CD14-positive monocyte (primary cell): ENCODE data around the gene FAM120A. TPM values are rescaled to one million over a fixed set of nuclear protein-coding genes. Genes with fewer than 3 reads are reported as not detected.

Experiments used
- DNase-seq, 3 donors: peaks; one replicate each; pipeline ENCODE4 v3.0.0-alpha.2; 2011 to 2022
- H2AFZ ChIP-seq: 2 replicates; pipeline ENCODE4 v1.6.0; 2012; ENCODE audit warnings: mild to moderate bottlenecking, low read depth, low read length, inconsistent platforms; ENCODE audit not compliant: insufficient read depth, poor library complexity, severe bottlenecking
- H3K27ac ChIP-seq, 2 donors: 1 replicate in 1 of 2; 2 replicates in 1 of 2; pipeline ENCODE4 v1.5.1; 2012 to 2013; ENCODE audit warnings: low read length in 2 of 2, control low read depth in 1 of 2, inconsistent platforms in 1 of 2, low read depth in 1 of 2, mild to moderate bottlenecking in 1 of 2
- H3K27me3 ChIP-seq, 2 donors: one replicate each; pipeline versions ENCODE4 v1.6.0 to v1.6.1; 2011 to 2013; ENCODE audit warnings: low read length in 2 of 2; ENCODE audit not compliant: control insufficient read depth in 2 of 2, insufficient read depth in 2 of 2
- H3K36me3 ChIP-seq, 2 donors: replicated peaks in 1 of 2; 1 replicate in 1 of 2; 2 replicates in 1 of 2; pipeline versions ENCODE4 v1.5.1 to v1.6.1; 2012 to 2013; ENCODE audit warnings: low read length in 2 of 2, control low read depth in 1 of 2, inconsistent platforms in 1 of 2, mild to moderate bottlenecking in 1 of 2; ENCODE audit not compliant: insufficient read depth in 2 of 2, control insufficient read depth in 1 of 2
- H3K4me1 ChIP-seq, 2 donors: 1 replicate in 1 of 2; 2 replicates in 1 of 2; pipeline versions ENCODE4 v1.5.1 to v1.6.1; 2012 to 2013; ENCODE audit warnings: low read length in 2 of 2, control low read depth in 1 of 2, inconsistent platforms in 1 of 2, mild to moderate bottlenecking in 1 of 2, moderate library complexity in 1 of 2; ENCODE audit not compliant: insufficient read depth in 2 of 2, control insufficient read depth in 1 of 2
- H3K4me2 ChIP-seq: replicated peaks from 2 replicates; pipeline ENCODE3; 2012; ENCODE audit warnings: low read length, moderate library complexity, mild to moderate bottlenecking; ENCODE audit not compliant: poor library complexity, severe bottlenecking; ENCODE audit errors: extremely low read depth
- H3K4me3 ChIP-seq, 3 experiments: fragments of 200-600 bp in 1 of 3; sonication (generic) in 1 of 3; replicated peaks in 1 of 3; 1 replicate in 2 of 3; 2 replicates in 1 of 3; pipeline ENCODE4 v1.5.1; 2011 to 2013; ENCODE audit warnings: low read length in 3 of 3, mild to moderate bottlenecking in 3 of 3, control low read depth in 2 of 3, low read depth in 2 of 3, inconsistent platforms in 1 of 3, moderate library complexity in 1 of 3
- H3K79me2 ChIP-seq: 2 replicates; pipeline ENCODE4 v1.6.0; 2012; ENCODE audit warnings: mild to moderate bottlenecking, control low read depth, inconsistent platforms, low read length, moderate library complexity; ENCODE audit not compliant: insufficient read depth
- H3K9ac ChIP-seq: 2 replicates; pipeline ENCODE4 v1.6.0; 2017; ENCODE audit warnings: low read length, mild to moderate bottlenecking; ENCODE audit not compliant: insufficient read depth, poor library complexity, severe bottlenecking
- H3K9me3 ChIP-seq, 2 donors: replicated peaks in 1 of 2; 1 replicate in 1 of 2; 2 replicates in 1 of 2; pipeline versions ENCODE4 v1.5.1 to v1.6.1; 2012 to 2013; ENCODE audit warnings: low read length in 2 of 2, control low read depth in 1 of 2; ENCODE audit not compliant: control insufficient read depth in 1 of 2, insufficient read depth in 1 of 2
- H4K20me1 ChIP-seq: 2 replicates; pipeline ENCODE4 v1.6.0; 2012; ENCODE audit warnings: mild to moderate bottlenecking, low read length, control low read depth, moderate library complexity; ENCODE audit not compliant: insufficient read depth
- H3K27ac Mint-ChIP-seq, 7 donors: one replicate each; pipeline ENCODE4 v1.8.0; 2020; ENCODE audit warnings: mild to moderate bottlenecking in 7 of 7, mixed read lengths in 7 of 7, moderate library complexity in 6 of 7, inconsistent platforms in 2 of 7
- H3K27me3 Mint-ChIP-seq, 3 donors: one replicate each; pipeline ENCODE4 v1.8.0; 2021 to 2022; ENCODE audit warnings: low read depth in 3 of 3, mild to moderate bottlenecking in 3 of 3, mixed read lengths in 3 of 3, moderate library complexity in 3 of 3, inconsistent platforms in 1 of 3
- H3K36me3 Mint-ChIP-seq, 2 donors: one replicate each; pipeline ENCODE4 v1.8.0; 2020; ENCODE audit warnings: mixed read lengths in 2 of 2, inconsistent platforms in 1 of 2, mild to moderate bottlenecking in 1 of 2
- H3K4me1 Mint-ChIP-seq: one replicate; pipeline ENCODE4 v1.8.0; 2020; ENCODE audit warnings: mild to moderate bottlenecking, mixed read lengths
- H3K4me3 Mint-ChIP-seq, 2 donors: one replicate each; pipeline ENCODE4 v1.8.0; 2020; ENCODE audit warnings: mild to moderate bottlenecking in 2 of 2, mixed read lengths in 2 of 2, moderate library complexity in 1 of 2
- H3K9me3 Mint-ChIP-seq, 7 donors: one replicate each; pipeline ENCODE4 v1.8.0; 2020 to 2022; ENCODE audit warnings: mixed read lengths in 7 of 7, mild to moderate bottlenecking in 6 of 7, moderate library complexity in 6 of 7, inconsistent platforms in 2 of 7
- WGBS: methylation state at CpG from one replicate; pipeline ENCODE4 v1.1.5; 2013; ENCODE audit warnings: missing lambda C conversion rate; ENCODE audit not compliant: insufficient coverage; 5-methylcytosine and 5-hydroxymethylcytosine counted together
- intact Hi-C, 2 donors: fragments of 100-400 bp; cut with micrococcal nuclease; formaldehyde crosslinking; loops; one replicate each; pipeline versions ENCODE4 v1.15.0 to v1.15.1; 2023
- polyA plus RNA-seq, 3 donors: library from polyadenylated mRNA; depleted of rRNA in 1 of 3; unstranded in 2 of 3; stranded (reverse) in 1 of 3; fragments of 300-500 nt in 2 of 3; fragments of >200 nt in 1 of 3; fragmentation: Illumina TruSeq in 2 of 3; gene quantifications; 1 replicate in 2 of 3; 2 replicates in 1 of 3; pipeline ENCODE4 v1.2.3, GENCODE V29; 2012 to 2021
- TF ChIP-seq, protein P1 (sequence below): fragments of 200-600 bp; IDR thresholded peaks from one replicate; pipeline ENCODE4 v1.8.0; 2022; ENCODE audit warnings: antibody characterized with exemption, mild to moderate bottlenecking

The FAM120A gene
- polyA plus RNA-seq, 3 donors = 10.4 to 76.6 (median 12.7) TPM

DNA sequence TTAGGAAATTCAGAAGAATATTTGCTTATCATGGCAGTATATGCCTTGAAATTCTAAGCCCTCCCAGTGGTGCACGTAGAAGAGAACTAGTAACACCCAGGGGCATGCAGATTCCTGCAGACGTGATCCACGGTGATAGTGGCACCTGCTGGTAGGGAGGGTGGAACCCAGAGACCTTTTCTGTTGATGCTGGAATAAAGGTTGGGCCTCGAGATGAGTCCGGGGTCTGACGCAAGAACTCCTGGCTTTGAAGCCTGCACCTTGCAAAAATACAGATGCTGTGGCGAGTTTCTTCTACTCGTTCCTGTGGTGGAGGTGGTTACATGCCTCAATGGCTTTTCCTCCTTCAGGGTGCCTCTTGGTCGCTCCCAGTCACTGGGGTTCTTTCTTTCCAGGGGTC is 85.4 kb downstream of the FAM120A start:
- Mint-ChIP-seq H3K9me3 (no peaks in the 10 kb centered on the region), H3K36me3 (peaks cover 80 to 95% of the 10 kb centered on the region in 2 donors), H3K27ac (peak overlapping the region in 3 of 7 donors; percentile 25 to 58 (median 38)), H3K4me1 (no peaks in the 10 kb centered on the region), H3K4me3 (no peak overlapping the region), H3K27me3 (peaks cover 0 to 2% (median 0%) of the 10 kb centered on the region in 3 donors)
- H3K4me1 ChIP-seq = no peaks in the 10 kb centered on the region
- no peak for DNase-seq
- no peak overlapping the region for H3K4me3 ChIP-seq
- H3K9ac ChIP-seq = no peak overlapping the region
- no peaks in the 10 kb centered on the region for H3K27me3 ChIP-seq
- intact Hi-C loops = no loop called here
- TF ChIP-seq, protein P1, sequence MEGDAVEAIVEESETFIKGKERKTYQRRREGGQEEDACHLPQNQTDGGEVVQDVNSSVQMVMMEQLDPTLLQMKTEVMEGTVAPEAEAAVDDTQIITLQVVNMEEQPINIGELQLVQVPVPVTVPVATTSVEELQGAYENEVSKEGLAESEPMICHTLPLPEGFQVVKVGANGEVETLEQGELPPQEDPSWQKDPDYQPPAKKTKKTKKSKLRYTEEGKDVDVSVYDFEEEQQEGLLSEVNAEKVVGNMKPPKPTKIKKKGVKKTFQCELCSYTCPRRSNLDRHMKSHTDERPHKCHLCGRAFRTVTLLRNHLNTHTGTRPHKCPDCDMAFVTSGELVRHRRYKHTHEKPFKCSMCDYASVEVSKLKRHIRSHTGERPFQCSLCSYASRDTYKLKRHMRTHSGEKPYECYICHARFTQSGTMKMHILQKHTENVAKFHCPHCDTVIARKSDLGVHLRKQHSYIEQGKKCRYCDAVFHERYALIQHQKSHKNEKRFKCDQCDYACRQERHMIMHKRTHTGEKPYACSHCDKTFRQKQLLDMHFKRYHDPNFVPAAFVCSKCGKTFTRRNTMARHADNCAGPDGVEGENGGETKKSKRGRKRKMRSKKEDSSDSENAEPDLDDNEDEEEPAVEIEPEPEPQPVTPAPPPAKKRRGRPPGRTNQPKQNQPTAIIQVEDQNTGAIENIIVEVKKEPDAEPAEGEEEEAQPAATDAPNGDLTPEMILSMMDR = no peak
- H3K27ac ChIP-seq = no peak overlapping the region
- no peak overlapping the region for H3K4me2 ChIP-seq
- WGBS = 89% methylated on average over 3 of the region's 9 CpGs
- no peak overlapping the region for H2AFZ ChIP-seq
- peaks cover 78 to 100% of the 10 kb centered on the region in 2 donors for H3K36me3 ChIP-seq
- peaks cover 69% of the 10 kb centered on the region for H4K20me1 ChIP-seq
- H3K9me3 ChIP-seq = no peaks in the 10 kb centered on the region
- H3K79me2 ChIP-seq = peaks cover 26% of the 10 kb centered on the region

DNA sequence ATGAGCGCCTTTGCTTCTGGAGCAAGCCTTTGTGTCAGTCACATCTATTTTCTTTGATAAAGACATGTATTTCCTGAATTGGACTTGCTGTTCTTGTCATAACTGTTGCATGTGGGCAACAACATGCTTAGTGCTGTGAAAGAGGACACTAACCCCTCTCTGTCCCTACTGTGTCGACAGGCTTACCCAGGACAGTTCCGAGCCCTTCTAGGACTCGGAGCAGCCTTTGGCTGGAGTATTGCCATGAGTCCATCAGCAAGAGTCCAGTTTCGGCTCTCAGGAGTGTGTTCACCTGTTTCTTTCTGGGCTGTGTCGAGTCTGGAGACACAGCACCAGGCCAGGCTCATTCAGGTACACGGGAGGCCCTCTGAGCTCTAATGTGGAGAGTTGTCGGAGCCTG is 88.8 kb downstream of the FAM120A start:
- Mint-ChIP-seq H3K9me3 (no peaks in the 10 kb centered on the region), H3K27ac (no peak overlapping the region), H3K4me1 (no peaks in the 10 kb centered on the region), H3K36me3 (peaks cover 69 to 93% of the 10 kb centered on the region in 2 donors), H3K27me3 (no peaks in the 10 kb centered on the region), H3K4me3 (no peak overlapping the region)
- peaks cover 77% of the 10 kb centered on the region for H4K20me1 ChIP-seq
- intact Hi-C loops = no loop called here
- H3K9ac ChIP-seq = no peak overlapping the region
- WGBS = 98% methylated on average over 6 of the region's 8 CpGs
- TF ChIP-seq, protein P1 = no peak
- H3K4me3 ChIP-seq = no peak overlapping the region
- no peak for DNase-seq
- no peak overlapping the region for H3K4me2 ChIP-seq
- H3K27me3 ChIP-seq = no peaks in the 10 kb centered on the region
- H3K4me1 ChIP-seq = no peaks in the 10 kb centered on the region
- no peak overlapping the region for H2AFZ ChIP-seq
- H3K27ac ChIP-seq = no peak overlapping the region
- H3K36me3 ChIP-seq = peaks cover 76 to 100% of the 10 kb centered on the region in 2 donors
- peaks cover 17% of the 10 kb centered on the region for H3K79me2 ChIP-seq
- H3K9me3 ChIP-seq = no peaks in the 10 kb centered on the region
